Transverse colon (tissue), 4 donors: ENCODE data around the gene ADCY1. TPM values are rescaled to one million over a fixed set of nuclear protein-coding genes. Genes with fewer than 3 reads are reported as not detected.

ENCODE experiments used
- DNase-seq: peaks from one replicate; pipeline ENCODE4 v3.0.0-alpha.2; 2019
- H3K27ac ChIP-seq, 4 donors: fragments of 200-600 bp; sonication (generic); 2 replicates each; pipeline ENCODE4 v1.5.1; 2016 to 2018; ENCODE audit warnings: inconsistent platforms in 4 of 4
- H3K27me3 ChIP-seq: fragments of 200-600 bp; sonication (generic); 2 replicates; pipeline ENCODE4 v1.5.1; 2017; ENCODE audit warnings: inconsistent platforms
- H3K36me3 ChIP-seq, 4 donors: fragments of 200-600 bp; sonication (generic); 2 replicates each; pipeline ENCODE4 v1.5.1; 2017 to 2019; ENCODE audit warnings: inconsistent platforms in 4 of 4
- H3K4me1 ChIP-seq, 4 donors: fragments of 200-600 bp; sonication (generic); 2 replicates each; pipeline ENCODE4 v1.5.1; 2017 to 2020; ENCODE audit warnings: inconsistent platforms in 4 of 4
- H3K4me3 ChIP-seq, 4 donors: fragments of 200-600 bp; sonication (generic); 1 replicate in 1 of 4; 2 replicates in 3 of 4; pipeline versions ENCODE4 v1.5.1 to v1.6.1; 2017 to 2019; ENCODE audit warnings: inconsistent platforms in 4 of 4
- H3K9me3 ChIP-seq, 2 donors: fragments of 200-600 bp; sonication (generic); 2 replicates each; pipeline ENCODE4 v1.5.1; 2017 to 2019; ENCODE audit warnings: inconsistent platforms in 2 of 2
- CTCF ChIP-seq, 5 experiments: fragments of 200-600 bp in 3 of 5; fragments of 450-650 bp in 2 of 5; sonication (generic) in 3 of 5; IDR thresholded peaks; 1 replicate in 2 of 5; 2 replicates in 3 of 5; pipeline ENCODE4 v1.5.1; 2016 to 2017; ENCODE audit warnings: antibody characterized with exemption in 5 of 5, inconsistent platforms in 3 of 5, mild to moderate bottlenecking in 2 of 5, moderate library complexity in 1 of 5
- EP300 ChIP-seq: sonication (generic); formaldehyde crosslinking; IDR thresholded peaks from one replicate; pipeline ENCODE4 v1.6.1; 2017; ENCODE audit warnings: antibody characterized with exemption, low read depth
- POLR2A ChIP-seq: fragments of 450-650 bp; IDR thresholded peaks from one replicate; pipeline ENCODE4 v1.6.1; 2016; ENCODE audit warnings: antibody characterized with exemption, mild to moderate bottlenecking, moderate library complexity
- POLR2AphosphoS5 ChIP-seq, 3 donors: sonication (generic); formaldehyde crosslinking; IDR thresholded peaks; one replicate each; pipeline ENCODE4 v1.6.1; 2016; ENCODE audit warnings: antibody characterized with exemption in 3 of 3
- WGBS, 2 donors: methylation state at CpG; one replicate each; pipeline ENCODE4 v1.1.5; 2018; ENCODE audit warnings: low coverage in 1 of 2; 5-methylcytosine and 5-hydroxymethylcytosine counted together
- in situ Hi-C, 4 donors: fragments of 200-750 bp; cut with MboI; loops; one replicate each; pipeline versions ENCODE4 v1.15.0 to v1.15.1; 2017; ENCODE audit warnings: low sequenced_read_pairs in 3 of 4, low pct_ligation_motif_present in 1 of 4, low pct_unique_long_range_greater_than_20kb in 1 of 4
- intact Hi-C: fragments of 100-400 bp; cut with DNase I; formaldehyde crosslinking; loops from one replicate; pipeline ENCODE4 v1.15.1; 2023; ENCODE audit warnings: low total_unique reads
- total RNA-seq, 4 donors: library from RNA; depleted of rRNA; stranded (reverse); fragments of >200 nt; gene quantifications; one replicate each; pipeline ENCODE4 v1.1.0, GENCODE V29; 2016

Gene ADCY1
- total RNA-seq, 4 donors from 2014 or later, result 0.16 to 0.41 TPM; not detected in 2

GRCh38 chr7:45682836-45683555 lies 108.8 kb downstream of the ADCY1 start:
- no peaks in the 10 kb centered on the region for H3K9me3 ChIP-seq
- H3K27me3 ChIP-seq, result no peaks in the 10 kb centered on the region
- no peak for TF ChIP-seq POLR2AphosphoS5 (IDR thresholded peaks at IDR 0.05)
- no peak for TF ChIP-seq POLR2A
- TF ChIP-seq CTCF (IDR thresholded peaks at IDR 0.05), result no peak
- TF ChIP-seq EP300, result no peak
- H3K4me1 ChIP-seq, result no peaks in the 10 kb centered on the region
- H3K36me3 ChIP-seq, result no peaks in the 10 kb centered on the region
- no peak overlapping the region for H3K4me3 ChIP-seq
- WGBS, 2 donors, result 78 to 87% methylated on average over 3 to 7 of the region's 7 CpGs
- intact Hi-C loops (no loop called here), in situ Hi-C loops (no loop called here)
- no peak overlapping the region for H3K27ac ChIP-seq
- DNase-seq, result no peak

- Histone ChIP-seq H3K36me3 (no peaks in the 10 kb centered on the region), H3K27me3 (no peaks in the 10 kb centered on the region), H3K9me3 (no peaks in the 10 kb centered on the region), H3K4me3 (no peak overlapping the region), H3K4me1 (no peaks in the 10 kb centered on the region), H3K27ac (no peak overlapping the region)
- intact Hi-C loops (no loop called here), in situ Hi-C loops (no loop called here)
- no peak for DNase-seq
- 93 to 100% methylated on average over 4 to 13 of the region's 13 CpGs for WGBS, 2 donors
- no peak for TF ChIP-seq CTCF (IDR thresholded peaks at IDR 0.05)
- TF ChIP-seq EP300, result no peak
- no peak for TF ChIP-seq POLR2A
- TF ChIP-seq POLR2AphosphoS5 (IDR thresholded peaks at IDR 0.05), result no peak
These were observed 109.5 kb downstream of the ADCY1 start for GRCh38 chr7:45683556-45684148.

- no peaks in the 10 kb centered on the region for H3K4me1 ChIP-seq
- H3K27me3 ChIP-seq, result no peaks in the 10 kb centered on the region
- TF ChIP-seq POLR2A (no peak), POLR2AphosphoS5 (IDR thresholded peaks at IDR 0.05) (no peak), EP300 (no peak), CTCF (IDR thresholded peaks at IDR 0.05) (no peak)
- H3K4me3 ChIP-seq, result no peak overlapping the region
- WGBS, 2 donors, result 73 to 78% methylated on average over 4 to 8 of the region's 8 CpGs
- H3K36me3 ChIP-seq, result no peaks in the 10 kb centered on the region
- no peak for DNase-seq
- H3K9me3 ChIP-seq, result no peaks in the 10 kb centered on the region
- no peak overlapping the region for H3K27ac ChIP-seq
- intact Hi-C loops (no loop called here), in situ Hi-C loops (no loop called here)
These were observed 110.9 kb downstream of the ADCY1 start for GRCh38 chr7:45684910-45685618.

GRCh38 chr7:45685619-45686240 lies 111.6 kb downstream of the ADCY1 start:
- intact Hi-C loops, result no loop called here
- 91 to 100% methylated on average over 1 to 11 of the region's 11 CpGs for WGBS, 2 donors

More at GRCh38 chr7:45685619-45686240, 111.6 kb downstream of the ADCY1 start:
- no peaks in the 10 kb centered on the region for H3K9me3 ChIP-seq
- in situ Hi-C loops, result no loop called here
- H3K27me3 ChIP-seq, result no peaks in the 10 kb centered on the region
- DNase-seq, result no peak
- TF ChIP-seq EP300, result no peak
- TF ChIP-seq CTCF (IDR thresholded peaks at IDR 0.05), result no peak
- no peak for TF ChIP-seq POLR2A
- no peak for TF ChIP-seq POLR2AphosphoS5 (IDR thresholded peaks at IDR 0.05)
- no peak overlapping the region for H3K27ac ChIP-seq
- peaks cover 0 to 4% (median 1%) of the 10 kb centered on the region in 4 donors for H3K4me1 ChIP-seq
- H3K36me3 ChIP-seq, result no peaks in the 10 kb centered on the region
- H3K4me3 ChIP-seq, result no peak overlapping the region
